ENCODE results near the gene PUM1.

PUM1 gene

DNA sequence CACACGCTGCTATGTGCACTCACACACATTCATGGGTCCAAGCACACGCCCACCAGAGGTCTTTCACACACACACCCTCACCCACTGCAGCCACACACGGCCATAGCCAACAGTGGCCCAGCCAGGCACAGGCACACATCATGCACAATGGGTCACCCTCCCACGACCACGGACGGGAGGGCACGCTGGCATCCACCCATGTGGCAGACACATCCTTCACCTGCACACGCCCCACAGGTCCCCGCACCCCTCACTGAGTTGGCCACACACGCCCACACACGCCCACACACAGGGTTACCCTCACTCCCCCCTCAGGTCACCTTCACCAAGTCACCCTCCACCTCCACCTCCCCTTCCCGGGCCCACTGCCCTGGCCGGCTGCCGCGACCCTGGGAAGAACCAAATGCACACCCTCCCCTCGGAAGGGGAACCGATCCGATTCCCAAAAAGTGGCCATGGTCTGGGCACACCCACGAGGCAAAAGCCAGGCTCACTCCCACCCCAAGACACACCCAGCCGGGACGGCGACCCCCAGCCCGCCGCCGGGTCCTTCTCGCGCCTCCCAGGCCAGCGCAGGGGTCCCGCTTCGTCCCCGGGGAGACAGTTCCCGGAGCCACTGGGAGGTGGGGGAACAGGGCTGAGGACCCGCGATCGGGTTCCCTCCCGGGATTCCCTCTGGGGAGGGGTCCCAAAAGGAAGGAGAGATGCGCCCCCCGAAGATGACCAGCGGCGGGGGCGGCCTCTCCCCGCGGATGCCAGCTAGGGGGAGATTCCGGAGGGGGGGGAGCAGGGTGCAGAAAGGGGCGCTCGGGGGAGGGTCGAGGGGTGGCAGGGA is 157.8 kb downstream of the PUM1 start:
- DNase-seq (ENCODE audit: low read depth in 3 of 3), result no peak

DNA sequence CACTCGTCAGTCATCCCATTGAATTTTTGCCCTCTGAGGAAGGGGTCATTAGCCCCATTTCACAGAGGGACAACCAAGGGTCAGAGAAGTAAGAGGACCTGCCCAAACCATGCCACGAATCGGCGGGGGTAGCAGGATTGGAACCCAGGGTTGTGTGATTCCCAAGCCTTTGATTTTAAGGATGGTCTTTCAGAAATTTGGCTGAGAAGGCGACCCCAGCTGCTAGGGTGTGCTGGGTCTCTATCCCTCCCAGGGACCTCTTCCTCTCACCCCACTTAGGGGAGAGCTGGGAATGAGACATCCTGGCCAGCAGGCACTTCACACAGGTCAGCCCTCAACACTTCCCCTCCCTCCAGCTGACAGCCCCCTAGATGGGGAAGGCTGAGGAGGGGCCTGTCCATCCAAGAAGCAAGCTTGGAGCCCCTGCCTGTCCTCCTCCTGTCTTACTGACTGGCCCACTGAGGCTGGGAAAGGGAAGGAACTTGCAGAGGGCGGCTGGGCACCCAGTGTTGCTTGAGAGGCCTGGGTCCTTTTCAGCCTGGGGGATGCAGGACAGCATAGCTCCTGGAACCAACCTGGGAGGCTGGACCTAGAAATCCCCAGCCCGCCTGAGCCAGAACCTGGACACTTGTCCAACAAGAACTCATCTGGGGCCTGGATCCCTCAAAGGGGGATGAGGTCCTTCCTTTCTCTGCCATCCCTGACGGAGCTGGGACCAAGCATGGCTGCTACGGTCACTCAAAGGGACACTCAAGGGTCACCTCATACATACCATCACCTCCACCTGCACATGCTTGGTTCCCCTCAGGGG is 158.7 kb downstream of the PUM1 start:
- DNase-seq (ENCODE audit: low read depth in 3 of 3), result no peak

GRCh38 chr1:30905916-30906620 is 159.4 kb downstream of the PUM1 start:
- no peak for DNase-seq (ENCODE audit: low read depth in 3 of 3)

GRCh38 chr1:30905403-30905802 is 160.1 kb downstream of the PUM1 start:
- DNase-seq (ENCODE audit: low read depth in 3 of 3), result no peak

GRCh38 chr1:30904962-30905335 is 160.6 kb downstream of the PUM1 start:
- no peak for DNase-seq (ENCODE audit: low read depth in 3 of 3)

DNA sequence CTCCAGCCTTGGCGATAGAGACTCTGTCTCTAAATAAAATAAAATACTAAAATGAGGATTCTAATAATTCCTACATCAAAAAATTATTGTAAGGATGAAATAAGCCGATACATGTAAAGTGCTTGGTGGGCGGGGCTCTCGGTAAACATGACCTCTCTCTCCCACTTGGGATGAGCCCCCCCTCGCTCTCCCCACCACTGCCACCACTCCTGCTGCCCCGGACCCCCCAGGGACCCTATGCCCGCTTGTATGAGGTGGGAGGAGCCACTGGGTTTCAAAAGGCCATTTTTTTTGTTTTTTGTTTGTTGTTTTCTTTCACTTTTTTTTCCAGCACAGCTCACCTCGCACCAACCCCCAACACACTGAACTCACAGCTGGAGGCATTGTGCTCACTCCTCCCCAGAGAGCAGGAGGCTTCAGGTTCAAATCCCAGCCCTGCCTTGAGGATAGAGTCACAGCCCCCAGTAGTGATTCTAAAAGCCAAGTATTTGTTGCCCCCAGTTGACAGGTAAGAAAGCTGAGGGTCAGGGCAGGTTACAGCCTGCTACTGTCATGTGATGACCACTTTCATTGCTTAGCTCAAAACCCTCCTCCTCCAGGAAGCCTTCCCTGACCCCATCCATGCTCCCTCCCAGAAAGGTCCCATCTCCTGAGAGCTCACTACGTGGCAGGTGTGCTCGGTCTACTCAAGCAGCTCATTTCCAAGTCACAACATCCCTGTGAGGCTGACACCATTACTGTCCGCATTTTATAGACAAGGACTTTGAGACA is 161.1 kb downstream of the PUM1 start:
- DNase-seq (ENCODE audit: low read depth in 3 of 3), result no peak

DNA sequence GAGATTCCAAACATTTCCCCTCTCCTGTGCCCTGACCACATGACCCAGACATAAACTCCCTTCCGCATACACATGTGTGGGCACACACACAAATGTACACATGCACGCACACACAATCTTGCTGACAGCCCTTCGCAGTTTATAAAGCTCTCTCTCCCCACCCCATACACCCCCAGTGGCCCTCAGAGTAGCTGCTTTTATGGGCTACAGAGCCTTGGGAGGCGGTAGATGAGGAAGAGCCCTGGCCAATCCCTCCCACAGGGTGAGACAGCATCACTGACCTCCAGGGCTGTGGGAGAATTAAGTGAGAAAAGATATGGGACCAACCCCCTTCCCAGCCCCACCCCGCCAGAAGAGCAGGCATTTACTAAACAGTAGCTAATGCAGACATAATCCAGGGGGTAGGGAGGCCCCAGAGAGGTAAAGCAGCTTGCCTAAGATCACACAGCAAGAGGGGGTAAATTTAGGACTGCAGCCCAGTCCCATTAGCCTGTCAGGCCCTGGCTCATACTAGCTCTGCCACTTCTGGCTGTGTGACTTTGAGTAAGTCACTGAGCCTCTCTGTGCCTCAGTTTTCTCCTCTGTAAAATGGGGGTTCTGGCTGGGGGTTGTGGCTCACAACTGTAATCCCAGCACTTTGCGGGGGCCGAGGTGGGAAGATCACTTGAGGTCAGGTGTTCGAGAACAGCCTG is 162.0 kb downstream of the PUM1 start:
- no peak for DNase-seq (ENCODE audit: low read depth in 3 of 3)

DNA sequence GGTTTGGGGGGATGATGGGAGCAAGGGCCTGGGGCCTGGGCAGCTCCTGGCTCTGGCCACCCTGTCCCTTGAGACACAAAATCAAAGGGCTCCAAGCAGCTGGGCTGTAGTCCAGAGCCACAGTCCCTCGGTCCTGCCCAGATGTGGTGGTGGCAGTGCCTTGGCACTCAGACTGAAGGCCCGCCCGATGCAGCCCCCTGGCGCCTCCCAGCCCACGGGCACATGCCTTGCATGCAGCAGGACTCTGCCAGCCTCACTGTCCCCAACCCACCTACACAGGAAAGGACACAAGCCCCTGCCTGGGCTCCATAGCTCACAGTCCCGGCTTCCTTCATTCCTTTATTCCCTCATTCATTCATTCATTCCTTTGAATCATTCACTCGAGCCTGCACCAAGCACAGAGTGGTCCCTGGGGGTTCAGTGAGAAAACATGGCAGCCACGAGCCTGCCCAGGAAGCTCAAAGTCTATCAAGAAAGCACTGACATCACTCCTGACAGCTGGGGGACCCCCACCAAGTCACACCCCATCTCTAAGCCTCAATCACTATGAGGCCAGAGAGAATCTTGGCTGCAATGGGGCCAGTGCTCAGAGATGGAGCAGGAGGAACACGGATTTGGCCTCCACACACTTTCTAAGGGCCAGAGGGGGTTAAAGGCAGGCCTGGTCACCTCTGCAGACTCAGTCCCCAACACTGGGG is 162.8 kb downstream of the PUM1 start:
- no peak for DNase-seq (ENCODE audit: low read depth in 3 of 3)

- DNase-seq (ENCODE audit: low read depth in 3 of 3), result no peak
Observed at GRCh38 chr1:30901798-30902581, 163.5 kb downstream of the PUM1 start.

GRCh38 chr1:30900931-30901560 is 164.5 kb downstream of the PUM1 start:
- DNase-seq (ENCODE audit: low read depth in 3 of 3), result no peak

DNA sequence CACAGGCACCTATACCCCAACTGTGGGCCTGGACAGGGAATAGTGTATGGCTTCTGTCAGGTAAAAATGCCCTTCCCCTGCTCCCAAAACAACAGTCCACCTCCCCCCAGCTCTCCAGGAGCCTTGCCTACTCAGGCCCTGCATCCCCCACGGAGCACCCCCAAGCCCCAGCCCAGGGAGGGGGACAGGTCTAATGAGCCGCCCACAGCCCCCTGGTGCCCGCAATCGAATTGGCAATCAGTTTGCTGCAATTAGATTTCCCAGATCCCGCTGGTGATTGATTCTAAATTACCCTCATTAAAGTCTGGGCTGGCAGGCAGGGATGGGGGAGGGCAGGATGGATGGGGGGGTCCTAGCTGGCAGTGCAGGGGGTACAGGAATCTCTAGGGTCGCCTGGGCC is 165.0 kb downstream of the PUM1 start:
- DNase-seq (ENCODE audit: low read depth in 3 of 3), result no peak

GRCh38 chr1:30899577-30900389 is 165.7 kb downstream of the PUM1 start:
- no peak for DNase-seq (ENCODE audit: low read depth in 3 of 3)

DNA sequence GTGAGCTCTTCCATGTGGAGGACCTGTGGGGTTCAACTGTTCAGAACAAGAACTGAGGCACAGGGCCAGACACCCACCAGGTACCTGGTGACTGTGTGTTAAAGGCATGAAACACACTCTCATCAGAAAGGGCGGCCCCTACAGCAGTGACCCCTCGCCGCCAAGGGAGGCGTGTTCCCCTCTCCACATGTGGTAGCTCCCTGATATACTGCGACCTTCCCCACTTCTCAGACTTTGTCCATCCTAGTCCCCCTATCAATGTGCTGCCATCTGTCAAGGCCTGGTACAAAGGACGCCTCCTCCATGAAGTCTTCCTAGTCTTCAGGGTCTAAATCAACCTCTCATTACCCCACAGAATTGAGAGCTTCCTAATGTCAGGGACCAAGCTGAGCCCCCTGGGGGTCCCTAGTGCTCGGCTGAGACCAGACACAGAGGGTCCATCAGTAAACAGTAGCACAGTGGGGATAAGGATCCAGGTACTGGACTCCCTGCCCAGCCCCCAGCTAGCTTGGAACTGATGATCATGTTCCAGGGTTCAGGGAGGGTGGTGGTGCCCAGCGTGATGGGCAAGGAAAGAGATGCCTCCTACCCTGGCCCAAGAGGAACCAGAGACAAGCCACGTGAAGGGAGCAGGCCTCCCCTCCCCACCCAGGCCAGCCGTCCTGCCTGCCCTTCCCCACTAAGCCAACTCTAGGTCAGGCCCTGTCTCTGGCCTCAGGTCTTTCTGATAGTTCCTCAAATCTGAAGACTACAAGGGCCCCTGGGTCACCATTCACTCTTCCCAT is 167.3 kb downstream of the PUM1 start:
- DNase-seq (ENCODE audit: low read depth in 3 of 3), result no peak

- no peak for DNase-seq (ENCODE audit: low read depth in 3 of 3)
Observed at GRCh38 chr1:30896905-30897304, 168.6 kb downstream of the PUM1 start.

DNA sequence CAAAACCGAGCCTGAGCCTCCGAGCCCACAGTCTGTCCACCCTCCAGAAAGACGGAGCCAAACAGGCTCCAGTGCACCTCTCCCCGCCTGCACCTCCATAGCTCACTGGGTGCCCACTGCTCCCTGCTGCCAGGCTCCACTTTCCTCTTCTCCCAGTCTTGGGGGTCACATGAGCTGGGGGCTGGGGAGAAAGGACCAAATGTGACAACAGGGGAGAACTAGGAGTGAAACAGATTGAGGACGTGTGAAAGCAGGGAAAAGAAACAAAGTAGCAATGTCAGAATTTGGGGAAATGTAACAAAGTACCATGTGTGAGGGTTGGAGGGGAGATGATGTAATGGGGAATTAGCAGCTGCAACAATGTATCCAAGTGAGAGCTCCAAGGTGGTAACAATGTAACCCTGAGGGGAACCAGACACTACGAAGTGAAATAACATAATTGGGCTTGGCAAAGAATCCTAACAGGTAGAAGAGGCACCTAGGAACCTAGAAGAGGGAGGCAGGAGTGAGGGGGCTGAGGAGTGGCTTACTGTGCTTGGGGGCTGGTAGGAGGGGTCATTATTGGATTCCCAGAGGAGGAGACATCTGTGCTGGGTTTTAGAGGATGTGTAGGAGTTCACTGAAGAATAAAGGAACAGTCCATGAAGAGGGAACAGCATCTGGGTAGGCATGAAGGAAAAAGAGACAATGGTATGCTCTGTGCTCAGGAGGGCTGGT is 169.4 kb downstream of the PUM1 start:
- DNase-seq (ENCODE audit: low read depth in 3 of 3), result no peak

GRCh38 chr1:30895382-30895943 is 170.1 kb downstream of the PUM1 start:
- no peak for DNase-seq (ENCODE audit: low read depth in 3 of 3)
